Measurements from ENCODE around the gene FRMPD4. TPM values are rescaled to one million over a fixed set of nuclear protein-coding genes. Genes with fewer than 3 reads are reported as not detected.

Gene FRMPD4
- total RNA-seq, 1 donor from 2014 or later = 0.29 TPM

GRCh38 chrX:12423346-12423745, 285.1 kb downstream of the FRMPD4 start:
- H3K27me3 ChIP-seq = no peaks in the 10 kb centered on the region
- no peaks in the 10 kb centered on the region for H3K36me3 ChIP-seq
- no peak overlapping the region for H3K27ac ChIP-seq
- H3K4me3 ChIP-seq = no peak overlapping the region
- intact Hi-C loops (cut with DNase I) = no loop called here
- H3K4me1 ChIP-seq = no peaks in the 10 kb centered on the region
- no peak for TF ChIP-seq CTCF (IDR thresholded peaks at IDR 0.05)
- ATAC-seq (no peak), DNase-seq (no peak)
- no peaks in the 10 kb centered on the region for H3K9me3 ChIP-seq

GRCh38 chrX:12425496-12425895, 287.2 kb downstream of the FRMPD4 start:
- H3K27me3 ChIP-seq = no peaks in the 10 kb centered on the region
- no peaks in the 10 kb centered on the region for H3K4me1 ChIP-seq
- no peaks in the 10 kb centered on the region for H3K36me3 ChIP-seq
- intact Hi-C loops (cut with DNase I) = no loop called here
- no peak overlapping the region for H3K27ac ChIP-seq
- H3K4me3 ChIP-seq = no peak overlapping the region
- no peaks in the 10 kb centered on the region for H3K9me3 ChIP-seq
- ATAC-seq (no peak), DNase-seq (no peak)
- no peak for TF ChIP-seq CTCF (IDR thresholded peaks at IDR 0.05)

GRCh38 chrX:12426420-12426819, 288.1 kb downstream of the FRMPD4 start:
- ATAC-seq = no peak
- TF ChIP-seq CTCF (IDR thresholded peaks at IDR 0.05) = no peak

GRCh38 chrX:12434493-12434892, 296.2 kb downstream of the FRMPD4 start:
- TF ChIP-seq CTCF (IDR thresholded peaks at IDR 0.05) = no peak

More at GRCh38 chrX:12426420-12426819, 288.1 kb downstream of the FRMPD4 start:
- DNase-seq = no peak
- H3K27me3 ChIP-seq = no peaks in the 10 kb centered on the region
- H3K27ac ChIP-seq = no peak overlapping the region
- no peaks in the 10 kb centered on the region for H3K9me3 ChIP-seq
- no peaks in the 10 kb centered on the region for H3K36me3 ChIP-seq
- intact Hi-C loops (cut with DNase I) = no loop called here
- H3K4me1 ChIP-seq = no peaks in the 10 kb centered on the region
- no peak overlapping the region for H3K4me3 ChIP-seq

DNA sequence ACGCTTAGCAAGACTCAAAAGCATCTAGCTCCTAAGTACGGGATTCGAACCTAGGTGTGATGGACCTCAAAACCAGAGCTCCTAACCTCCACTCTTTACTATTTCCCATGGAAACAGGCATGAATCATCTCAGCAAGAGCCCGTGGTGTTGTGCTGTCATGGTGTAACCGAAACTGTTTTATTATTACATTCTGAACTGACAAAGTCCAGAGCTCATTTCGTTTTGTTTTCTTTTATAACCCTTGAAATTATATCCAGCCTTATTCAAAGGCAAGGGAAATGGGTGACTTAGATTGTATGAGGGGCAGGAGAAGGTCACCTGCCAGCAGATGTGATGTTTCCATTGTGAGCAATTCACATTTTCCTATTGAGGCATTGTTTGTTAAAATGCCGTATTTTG, 301.1 kb downstream of the FRMPD4 start:
- H3K27me3 ChIP-seq = no peaks in the 10 kb centered on the region
- H3K4me3 ChIP-seq = no peak overlapping the region
- TF ChIP-seq CTCF (IDR thresholded peaks at IDR 0.05) = no peak
- no peaks in the 10 kb centered on the region for H3K36me3 ChIP-seq
- H3K27ac ChIP-seq = no peak overlapping the region
- no peaks in the 10 kb centered on the region for H3K9me3 ChIP-seq
- no peaks in the 10 kb centered on the region for H3K4me1 ChIP-seq
- ATAC-seq (no peak), DNase-seq (no peak)
- intact Hi-C loops (cut with DNase I) = no loop called here

More at GRCh38 chrX:12434493-12434892, 296.2 kb downstream of the FRMPD4 start:
- Histone ChIP-seq H3K36me3 (no peaks in the 10 kb centered on the region), H3K27ac (no peak overlapping the region), H3K27me3 (no peaks in the 10 kb centered on the region), H3K4me1 (no peaks in the 10 kb centered on the region), H3K9me3 (no peaks in the 10 kb centered on the region), H3K4me3 (no peak overlapping the region)
- intact Hi-C loops (cut with DNase I) = no loop called here
- no peak for DNase-seq
- ATAC-seq = no peak

DNA sequence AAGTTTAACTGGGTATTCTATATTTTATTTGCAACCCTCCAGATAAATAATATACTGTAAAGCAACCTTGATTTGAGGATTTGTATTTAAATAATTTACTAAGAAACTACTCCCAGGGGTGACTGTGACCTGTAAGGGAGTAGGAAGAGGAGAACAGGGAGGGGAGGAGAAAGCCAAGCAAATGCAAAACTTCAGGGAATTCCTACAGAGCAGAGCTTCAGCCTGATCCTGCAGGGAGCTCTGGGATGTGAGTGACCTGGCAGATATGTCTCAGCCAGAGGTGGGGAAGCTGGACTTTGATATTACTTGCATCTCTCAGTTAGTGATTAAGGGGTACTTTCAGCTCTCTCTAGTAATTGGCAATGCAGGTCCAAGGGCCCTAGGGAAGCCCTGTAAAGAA, 302.0 kb downstream of the FRMPD4 start:
- Histone ChIP-seq H3K9me3 (no peaks in the 10 kb centered on the region), H3K4me1 (no peaks in the 10 kb centered on the region), H3K27me3 (no peaks in the 10 kb centered on the region), H3K27ac (no peak overlapping the region), H3K36me3 (no peaks in the 10 kb centered on the region), H3K4me3 (no peak overlapping the region)
- DNase-seq = no peak
- no peak for ATAC-seq
- TF ChIP-seq CTCF (IDR thresholded peaks at IDR 0.05) = no peak
- intact Hi-C loops (cut with DNase I) = no loop called here

Measured in upper lobe of right lung (tissue), 1 donor.